HepG2 (cell line): ENCODE data around the gene HLCS. TPM values are rescaled to one million over a fixed set of nuclear protein-coding genes. Genes with fewer than 3 reads are reported as not detected.

Source experiments
- ATAC-seq: fragments of 200-7000 bp; cut with Tn5 transposase; 3 replicates; pipeline ENCODE4 v1.9.1; 2020; ENCODE audit warnings: mild to moderate bottlenecking, moderate library complexity
- BruUV-seq: library from RNA; stranded (reverse); fragments of 400-500 nt; replicated peaks from 2 replicates; lab custom pipeline; 2021; lab: Mats Ljungman, UMichigan
- CTCF ChIA-PET: fragments of 300-600 bp; formaldehyde crosslinking; extraction: SDS; loops from one replicate; lab custom pipeline; 2021; ENCODE audit warnings: low total read pairs, inconsistent platforms, low intra/inter-chr PET ratio; lab: Yijun Ruan, JAX
- POLR2A ChIA-PET: fragments of 350-600 bp; sonication (Branson Sonifier 250); formaldehyde crosslinking; loops from one replicate; lab custom pipeline; 2020; ENCODE audit warnings: antibody characterized with exemption, inconsistent platforms; lab: Yijun Ruan, JAX
- DNase-seq: peaks from one replicate; pipeline ENCODE4 v3.0.0-alpha.2; 2015; ENCODE audit warnings: low spot score
- FAIRE-seq: peaks from 3 replicates; lab custom pipeline; 2011; peaks lifted over from hg19 to GRCh38; lab: Jason Lieb, UNC
- H2AFZ ChIP-seq: one replicate; pipeline ENCODE4 v1.6.1; 2011; ENCODE audit warnings: low read length, inconsistent platforms
- H3K27ac ChIP-seq: fragments of 300-600 bp; 3 replicates; pipeline ENCODE4 v1.8.0; 2011; ENCODE audit warnings: mixed run types, mild to moderate bottlenecking, mixed read lengths, low read length, inconsistent platforms; ENCODE audit not compliant: insufficient read depth; ENCODE audit errors: extremely low read length
- H3K27me3 ChIP-seq, 2 experiments: fragments of 200-600 bp in 1 of 2; 2 replicates in 1 of 2; 3 replicates in 1 of 2; pipeline versions ENCODE4 v1.6.0 to v1.8.0; 2011; ENCODE audit warnings: low read length in 2 of 2, mild to moderate bottlenecking in 2 of 2, moderate library complexity in 2 of 2, inconsistent platforms in 1 of 2; ENCODE audit not compliant: insufficient read depth in 2 of 2, control insufficient read depth in 1 of 2
- H3K36me3 ChIP-seq, 2 experiments: fragments of 200-600 bp in 1 of 2; replicated peaks in 1 of 2; 2 replicates in 1 of 2; 3 replicates in 1 of 2; pipeline versions ENCODE4 v1.5.1 to v1.8.0; 2011; ENCODE audit warnings: low read length in 2 of 2, inconsistent platforms in 1 of 2; ENCODE audit not compliant: insufficient read depth in 2 of 2, control insufficient read depth in 1 of 2
- H3K4me1 ChIP-seq: 2 replicates; pipeline ENCODE4 v1.5.1; 2012; ENCODE audit warnings: low read length, inconsistent platforms; ENCODE audit not compliant: insufficient read depth
- H3K4me2 ChIP-seq: 2 replicates; pipeline ENCODE4 v1.6.0; 2011; ENCODE audit warnings: low read depth, low read length, inconsistent platforms
- H3K4me3 ChIP-seq, 3 experiments: fragments of 200-600 bp in 1 of 3; sonication (generic), shearing (Covaris generic) in 1 of 3; replicated peaks in 1 of 3; 2 replicates each; pipeline ENCODE4 v1.5.1; 2011 to 2016; ENCODE audit warnings: low read length in 3 of 3, inconsistent platforms in 2 of 3, low read depth in 2 of 3, mild to moderate bottlenecking in 2 of 3, control low read depth in 1 of 3, mixed read lengths in 1 of 3; ENCODE audit not compliant: insufficient read depth in 1 of 3
- H3K79me2 ChIP-seq: one replicate; pipeline ENCODE4 v1.6.1; 2011; ENCODE audit warnings: low read length, inconsistent platforms; ENCODE audit not compliant: insufficient read depth
- H3K9ac ChIP-seq: 2 replicates; pipeline ENCODE4 v1.6.0; 2011; ENCODE audit warnings: mild to moderate bottlenecking, low read depth, low read length, inconsistent platforms; ENCODE audit not compliant: insufficient read depth
- H3K9me3 ChIP-seq: 2 replicates; pipeline ENCODE4 v1.5.1; 2012; ENCODE audit warnings: mild to moderate bottlenecking, low read length
- H4K20me1 ChIP-seq: 2 replicates; pipeline ENCODE4 v1.6.0; 2011; ENCODE audit warnings: inconsistent platforms, mild to moderate bottlenecking, low read length, moderate library complexity; ENCODE audit not compliant: insufficient read depth
- JUND ChIP-seq: sonication (generic); formaldehyde crosslinking; IDR thresholded peaks from 2 replicates; pipeline ENCODE4 v1.8.0; 2022; ENCODE audit warnings: mild to moderate bottlenecking, missing genetic modification reagents
- SMAD3 ChIP-seq: sonication (generic); formaldehyde crosslinking; IDR thresholded peaks from 2 replicates; pipeline ENCODE4 v1.4.0; 2020; ENCODE audit warnings: missing genetic modification reagents
- SP2 ChIP-seq: sonication (generic); formaldehyde crosslinking; IDR thresholded peaks from 2 replicates; pipeline ENCODE4 v1.5.1; 2020; ENCODE audit warnings: mild to moderate bottlenecking, missing genetic modification reagents
- ZMYM2 ChIP-seq: sonication (generic); formaldehyde crosslinking; IDR thresholded peaks from 2 replicates; pipeline ENCODE4 v1.8.0; 2022; ENCODE audit warnings: mild to moderate bottlenecking, missing genetic modification reagents
- ZNF44 ChIP-seq: sonication (generic); formaldehyde crosslinking; IDR thresholded peaks from 2 replicates; pipeline ENCODE4 v1.5.1; 2020; ENCODE audit warnings: mild to moderate bottlenecking, missing genetic modification reagents
- WGBS: methylation state at CpG from one replicate; pipeline ENCODE4 v1.1.6; 2017; ENCODE audit warnings: low lambda C conversion rate; 5-methylcytosine and 5-hydroxymethylcytosine counted together
- in situ Hi-C: cut with HindIII; loops from 2 replicates; pipeline ENCODE4 v1.10.0; 2017; ENCODE audit warnings: low pct_unique_long_range_greater_than_20kb; ENCODE audit not compliant: extremely low pct_ligation_motif_present
- intact Hi-C: fragments of 100-400 bp; cut with micrococcal nuclease; formaldehyde crosslinking; loops from one replicate; pipeline ENCODE4 v1.10.0; 2022; ENCODE audit not compliant: unreplicated experiment
- polyA plus RNA-seq, 8 experiments: library from polyadenylated mRNA; depleted of rRNA in 3 of 8; stranded (reverse) in 7 of 8; unstranded in 1 of 8; fragments of >200 nt; fragmentation: Illumina TruSeq in 4 of 8; extraction: Trizol in 4 of 8; gene quantifications; 2 replicates each; pipeline versions ENCODE4 v1.2.1 to v1.2.3, GENCODE V29; 2011 to 2016; ENCODE audit warnings: low read depth in 4 of 8, missing spikeins in 1 of 8, mixed read lengths in 1 of 8; ENCODE audit not compliant: insufficient read depth in 1 of 8
- total RNA-seq, 5 experiments: library from RNA; depleted of rRNA; stranded (reverse); fragments of >200 nt; fragmentation: Illumina TruSeq; extraction: Trizol; gene quantifications; 2 replicates each; pipeline ENCODE4 v1.2.3, GENCODE V29; 2016; ENCODE audit warnings: low read depth in 1 of 5
- TF ChIP-seq, protein P1 (sequence below): sonication (generic); formaldehyde crosslinking; IDR thresholded peaks from 2 replicates; pipeline ENCODE4 v1.4.0; 2020; ENCODE audit warnings: missing genetic modification reagents, mild to moderate bottlenecking, borderline replicate concordance
- TF ChIP-seq, protein P2 (sequence below): sonication (generic); formaldehyde crosslinking; IDR thresholded peaks from 2 replicates; pipeline ENCODE4 v1.8.1; 2023; ENCODE audit warnings: missing genetic modification reagents, inconsistent platforms, borderline replicate concordance

HLCS gene
- total and polyA plus RNA-seq, 2 of the 13 experiments (the other 11 are each of a cell fraction or from before 2014, with no cell fraction given): 7.9 to 12.3 TPM

DNA sequence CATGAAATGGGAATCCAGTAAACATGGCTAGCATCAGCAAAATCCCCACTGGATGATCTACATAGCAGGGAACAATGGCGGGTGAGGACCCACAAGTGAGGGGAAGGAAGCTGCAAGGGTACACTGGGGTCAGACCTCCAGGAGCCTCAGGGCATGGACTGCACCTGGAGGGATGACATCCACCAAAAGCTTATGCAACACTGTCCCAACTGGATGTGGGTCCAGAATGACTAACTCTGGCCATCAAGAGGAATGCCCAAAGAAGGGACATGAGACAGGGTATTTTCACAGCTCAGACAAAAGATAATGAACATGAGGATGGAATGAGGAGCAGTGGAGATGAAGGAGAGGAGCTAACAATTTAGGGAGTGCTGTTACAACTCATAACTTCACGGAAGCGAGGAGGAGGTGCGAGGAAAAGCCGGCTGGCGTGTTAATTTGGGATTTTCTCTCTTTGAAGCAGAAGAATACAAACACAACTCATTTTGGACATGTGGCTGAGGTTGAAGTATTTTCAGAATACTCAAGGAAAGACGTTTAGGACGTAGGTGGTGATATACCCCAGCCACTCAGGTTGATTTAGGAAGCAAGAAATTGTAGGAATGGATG, 5.7 kb downstream of the HLCS start:
- BruUV-seq: no TSS peak
- ChIA-PET POLR2A (no interaction called here), CTCF (no interaction called here)
- no peaks in the 10 kb centered on the region for H3K27me3 ChIP-seq
- no peak overlapping the region for H3K9ac ChIP-seq
- no peak overlapping the region for H2AFZ ChIP-seq
- H3K9me3 ChIP-seq: no peaks in the 10 kb centered on the region
- H3K4me2 ChIP-seq: no peak overlapping the region
- H3K27ac ChIP-seq: no peak overlapping the region
- intact Hi-C loops: no loop called here
- peaks cover 17% of the 10 kb centered on the region for H3K4me1 ChIP-seq
- WGBS: 95% methylated on average over 8 of the region's 8 CpGs
- no peak overlapping the region for H3K4me3 ChIP-seq
- ATAC-seq (no peak), FAIRE-seq (no peak), DNase-seq (no peak)
- in situ Hi-C loops: no loop called here
- peaks cover 9% of the 10 kb centered on the region for H3K79me2 ChIP-seq
- H4K20me1 ChIP-seq: no peaks in the 10 kb centered on the region
- peaks cover 4 to 10% of the 10 kb centered on the region in 2 experiments; a peak in 4 of 5 replicates for H3K36me3 ChIP-seq
- TF ChIP-seq JUND (CRISPR knock-in tag): no peak
- TF ChIP-seq SP2 (CRISPR knock-in tag): no peak
- no peak for TF ChIP-seq SMAD3 (CRISPR knock-in tag)
- no peak for TF ChIP-seq ZNF44 (CRISPR knock-in tag)
- TF ChIP-seq, protein P1, sequence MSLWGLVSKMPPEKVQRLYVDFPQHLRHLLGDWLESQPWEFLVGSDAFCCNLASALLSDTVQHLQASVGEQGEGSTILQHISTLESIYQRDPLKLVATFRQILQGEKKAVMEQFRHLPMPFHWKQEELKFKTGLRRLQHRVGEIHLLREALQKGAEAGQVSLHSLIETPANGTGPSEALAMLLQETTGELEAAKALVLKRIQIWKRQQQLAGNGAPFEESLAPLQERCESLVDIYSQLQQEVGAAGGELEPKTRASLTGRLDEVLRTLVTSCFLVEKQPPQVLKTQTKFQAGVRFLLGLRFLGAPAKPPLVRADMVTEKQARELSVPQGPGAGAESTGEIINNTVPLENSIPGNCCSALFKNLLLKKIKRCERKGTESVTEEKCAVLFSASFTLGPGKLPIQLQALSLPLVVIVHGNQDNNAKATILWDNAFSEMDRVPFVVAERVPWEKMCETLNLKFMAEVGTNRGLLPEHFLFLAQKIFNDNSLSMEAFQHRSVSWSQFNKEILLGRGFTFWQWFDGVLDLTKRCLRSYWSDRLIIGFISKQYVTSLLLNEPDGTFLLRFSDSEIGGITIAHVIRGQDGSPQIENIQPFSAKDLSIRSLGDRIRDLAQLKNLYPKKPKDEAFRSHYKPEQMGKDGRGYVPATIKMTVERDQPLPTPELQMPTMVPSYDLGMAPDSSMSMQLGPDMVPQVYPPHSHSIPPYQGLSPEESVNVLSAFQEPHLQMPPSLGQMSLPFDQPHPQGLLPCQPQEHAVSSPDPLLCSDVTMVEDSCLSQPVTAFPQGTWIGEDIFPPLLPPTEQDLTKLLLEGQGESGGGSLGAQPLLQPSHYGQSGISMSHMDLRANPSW (CRISPR knock-in tag): no peak
- TF ChIP-seq, protein P2, sequence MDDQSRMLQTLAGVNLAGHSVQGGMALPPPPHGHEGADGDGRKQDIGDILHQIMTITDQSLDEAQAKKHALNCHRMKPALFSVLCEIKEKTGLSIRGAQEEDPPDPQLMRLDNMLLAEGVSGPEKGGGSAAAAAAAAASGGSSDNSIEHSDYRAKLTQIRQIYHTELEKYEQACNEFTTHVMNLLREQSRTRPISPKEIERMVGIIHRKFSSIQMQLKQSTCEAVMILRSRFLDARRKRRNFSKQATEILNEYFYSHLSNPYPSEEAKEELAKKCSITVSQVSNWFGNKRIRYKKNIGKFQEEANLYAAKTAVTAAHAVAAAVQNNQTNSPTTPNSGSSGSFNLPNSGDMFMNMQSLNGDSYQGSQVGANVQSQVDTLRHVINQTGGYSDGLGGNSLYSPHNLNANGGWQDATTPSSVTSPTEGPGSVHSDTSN (CRISPR knock-in tag): no peak
- no peak for TF ChIP-seq ZMYM2 (CRISPR knock-in tag)
